ENCODE data around the gene STXBP5. TPM values are rescaled to one million over a fixed set of nuclear protein-coding genes. Genes with fewer than 3 reads are reported as not detected.

The STXBP5 gene
- total RNA-seq, 1 experiment from 2014 or later: 11.6 TPM

DNA sequence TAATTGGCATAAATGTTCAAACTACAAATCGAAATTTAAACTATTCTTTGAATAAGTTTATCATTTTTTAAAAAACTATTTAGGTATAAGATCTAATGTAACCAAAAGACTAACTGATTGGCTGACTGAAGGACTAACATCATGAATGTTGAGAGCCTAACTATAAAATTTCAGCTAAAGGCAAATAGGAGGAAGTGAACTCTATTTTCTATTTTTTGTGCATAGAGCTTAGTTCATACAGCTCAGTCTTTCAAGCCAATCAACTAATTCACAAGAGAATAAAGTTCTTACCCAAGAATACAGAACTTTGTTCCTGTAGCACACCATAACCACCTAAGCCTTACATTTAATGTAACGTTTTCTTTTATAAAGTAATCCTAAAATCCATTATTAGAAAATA lies 46.3 kb upstream of the STXBP5 start:
- Mint-ChIP-seq H3K4me3 (no peak overlapping the region), H3K36me3 (ENCODE audit: insufficient read depth in 1 of 3, low read depth in 3 of 3) (no peaks in the 10 kb centered on the region), H3K27ac (no peak overlapping the region), H3K9me3 (no peaks in the 10 kb centered on the region), H3K27me3 (ENCODE audit: low read depth) (no peaks in the 10 kb centered on the region), H3K4me1 (no peaks in the 10 kb centered on the region)
- TF ChIP-seq, protein P1, sequence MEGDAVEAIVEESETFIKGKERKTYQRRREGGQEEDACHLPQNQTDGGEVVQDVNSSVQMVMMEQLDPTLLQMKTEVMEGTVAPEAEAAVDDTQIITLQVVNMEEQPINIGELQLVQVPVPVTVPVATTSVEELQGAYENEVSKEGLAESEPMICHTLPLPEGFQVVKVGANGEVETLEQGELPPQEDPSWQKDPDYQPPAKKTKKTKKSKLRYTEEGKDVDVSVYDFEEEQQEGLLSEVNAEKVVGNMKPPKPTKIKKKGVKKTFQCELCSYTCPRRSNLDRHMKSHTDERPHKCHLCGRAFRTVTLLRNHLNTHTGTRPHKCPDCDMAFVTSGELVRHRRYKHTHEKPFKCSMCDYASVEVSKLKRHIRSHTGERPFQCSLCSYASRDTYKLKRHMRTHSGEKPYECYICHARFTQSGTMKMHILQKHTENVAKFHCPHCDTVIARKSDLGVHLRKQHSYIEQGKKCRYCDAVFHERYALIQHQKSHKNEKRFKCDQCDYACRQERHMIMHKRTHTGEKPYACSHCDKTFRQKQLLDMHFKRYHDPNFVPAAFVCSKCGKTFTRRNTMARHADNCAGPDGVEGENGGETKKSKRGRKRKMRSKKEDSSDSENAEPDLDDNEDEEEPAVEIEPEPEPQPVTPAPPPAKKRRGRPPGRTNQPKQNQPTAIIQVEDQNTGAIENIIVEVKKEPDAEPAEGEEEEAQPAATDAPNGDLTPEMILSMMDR (conservative IDR thresholded peaks at IDR 0.05): no peak
- H2BK12ac ChIP-seq (ENCODE audit: insufficient read length, low read depth, low read length): no peak overlapping the region
- H3K79me2 ChIP-seq (ENCODE audit: insufficient read depth, low read length): no peaks in the 10 kb centered on the region
- H3K27ac ChIP-seq (ENCODE audit: insufficient read length, low read depth, low read length): no peak overlapping the region
- no peak overlapping the region for H4K8ac ChIP-seq (replicated peaks; ENCODE audit: insufficient read length, low read depth, low read length)
- no peak overlapping the region for H4K91ac ChIP-seq (ENCODE audit: insufficient read length, low read depth, low read length)
- no peak overlapping the region for H3K4me2 ChIP-seq (ENCODE audit: insufficient read depth, insufficient read length, low read length)
- H3T11ph ChIP-seq (ENCODE audit: low read length): no peak overlapping the region
- no peaks in the 10 kb centered on the region for H3K9me3 ChIP-seq (ENCODE audit: control insufficient read depth, low read depth, low read length)
- H2AK5ac ChIP-seq (ENCODE audit: insufficient read length, low read length): no peak overlapping the region
- no peak for DNase-seq
- H2BK5ac ChIP-seq (ENCODE audit: insufficient read length, low read length): no peak overlapping the region
- H2AFZ ChIP-seq (ENCODE audit: low read length): no peak overlapping the region
- H3K4ac ChIP-seq (ENCODE audit: low read depth, low read length): no peak overlapping the region
- no peak overlapping the region for H2BK20ac ChIP-seq (ENCODE audit: low read depth, low read length, poor library complexity, severe bottlenecking)
- no peak overlapping the region for H3K56ac ChIP-seq (ENCODE audit: insufficient read length, low read depth, low read length)
- no peak overlapping the region for H4K5ac ChIP-seq (ENCODE audit: insufficient read length, low read depth, low read length)
- H2BK15ac ChIP-seq (ENCODE audit: low read depth, low read length): no peak overlapping the region
- no CpG with 5 or more reads among the region's 2 CpGs for WGBS (ENCODE audit: extremely low coverage, insufficient read length, low lambda C conversion rate)
- H3K23me2 ChIP-seq (ENCODE audit: insufficient read length, low read depth, low read length, poor library complexity, severe bottlenecking): no peaks in the 10 kb centered on the region
- H3K23ac ChIP-seq (ENCODE audit: insufficient read length, low read depth, low read length): no peak overlapping the region
- no peaks in the 10 kb centered on the region for H3K27me3 ChIP-seq (ENCODE audit: insufficient read depth, low read length)
- H4K20me1 ChIP-seq (ENCODE audit: control insufficient read depth, insufficient read depth, insufficient read length): no peaks in the 10 kb centered on the region
- H3K9ac ChIP-seq (ENCODE audit: extremely low read depth, insufficient read length, low read length): no peak overlapping the region
- no peak overlapping the region for H2BK120ac ChIP-seq (ENCODE audit: low read depth, low read length, poor library complexity, severe bottlenecking)
- no peak overlapping the region for H3K18ac ChIP-seq (ENCODE audit: insufficient read length, low read depth, low read length)
- no peaks in the 10 kb centered on the region for H3K4me1 ChIP-seq (ENCODE audit: insufficient read depth, low read length)
- no peak overlapping the region for H3K14ac ChIP-seq (ENCODE audit: insufficient read depth, low read length)
- no peaks in the 10 kb centered on the region for H3K79me1 ChIP-seq (ENCODE audit: insufficient read depth, low read depth, low read length, poor library complexity, severe bottlenecking)

Data from H9 (cell line).